ENCODE data around the gene RUNX3.

The RUNX3 gene

GRCh38 chr1:24874056-24874455, 56.0 kb downstream of the RUNX3 start:
- TF ChIP-seq CTCF (IDR thresholded peaks at IDR 0.05; ENCODE audit: insufficient read depth, low read length, missing control alignments), result no peak
- CTCF ChIA-PET, result interaction anchor here (0.6 to 1.9 kb wide), 3 partner anchors 8 to 185 kb away, joined by 3 to 4 read pairs (median 3); no protein-coding TSS in a partner anchor
- POLR2A ChIA-PET, result interaction anchor here (1.0 kb wide), 1 partner anchor 12 kb away, joined by 3 read pairs; no protein-coding TSS in a partner anchor
- DNase-seq (ENCODE audit: low read depth, low spot score), result no peak
- H3K4me3 ChIP-seq (ENCODE audit: low read depth, low read length), result no peak overlapping the region

GRCh38 chr1:24873148-24873547, 56.9 kb downstream of the RUNX3 start:
- TF ChIP-seq CTCF (IDR thresholded peaks at IDR 0.05; ENCODE audit: insufficient read depth, low read length, missing control alignments), result no peak

GRCh38 chr1:24872061-24872850, 57.8 kb downstream of the RUNX3 start:
- no peak for DNase-seq (ENCODE audit: low read depth, low spot score)
- H3K4me3 ChIP-seq (ENCODE audit: low read depth, low read length), result no peak overlapping the region
- CTCF ChIA-PET, result interaction anchor here (0.6 to 1.8 kb wide), 4 partner anchors 9 to 230 kb away, joined by 3 to 4 read pairs (median 4); no protein-coding TSS in a partner anchor
- POLR2A ChIA-PET, result no interaction called here
- no peak for TF ChIP-seq CTCF (IDR thresholded peaks at IDR 0.05; ENCODE audit: insufficient read depth, low read length, missing control alignments)

More at GRCh38 chr1:24873148-24873547, 56.9 kb downstream of the RUNX3 start:
- ChIA-PET POLR2A (no interaction called here), CTCF (interaction anchor here (1.3 kb wide), 1 partner anchor 60 kb away, joined by 4 read pairs; no protein-coding TSS in a partner anchor)
- H3K4me3 ChIP-seq (ENCODE audit: low read depth, low read length), result no peak overlapping the region
- DNase-seq (ENCODE audit: low read depth, low spot score), result no peak

- H3K4me3 ChIP-seq (ENCODE audit: low read depth, low read length), result no peak overlapping the region
- DNase-seq (ENCODE audit: low read depth, low spot score), result no peak
- ChIA-PET POLR2A (no interaction called here), CTCF (interaction anchor here (0.9 to 1.8 kb wide), 2 partner anchors 10 to 29 kb away, joined by 4 read pairs; no protein-coding TSS in a partner anchor)
- no peak for TF ChIP-seq CTCF (IDR thresholded peaks at IDR 0.05; ENCODE audit: insufficient read depth, low read length, missing control alignments)
These were observed 58.7 kb downstream of the RUNX3 start for GRCh38 chr1:24871306-24871901.

- POLR2A ChIA-PET, result no interaction called here
- no peak for DNase-seq (ENCODE audit: low read depth, low spot score)
- CTCF ChIA-PET, result interaction anchor here (1.8 kb wide), 1 partner anchor 30 kb away, joined by 4 read pairs; no protein-coding TSS in a partner anchor
- no peak overlapping the region for H3K4me3 ChIP-seq (ENCODE audit: low read depth, low read length)
- no peak for TF ChIP-seq CTCF (IDR thresholded peaks at IDR 0.05; ENCODE audit: insufficient read depth, low read length, missing control alignments)
These were observed 59.4 kb downstream of the RUNX3 start for GRCh38 chr1:24870551-24871195.
